GM21576 (cell line): ENCODE results near the gene PSTK.

Source experiments
- ATAC-seq: cut with Tn5 transposase; IDR thresholded peaks from one replicate; pipeline ENCODE4 v1.9.1; 2021; ENCODE audit warnings: mild to moderate bottlenecking, moderate library complexity; ENCODE audit not compliant: unreplicated experiment

Gene PSTK

GRCh38 chr10:123018531-123018930, 38.3 kb downstream of the PSTK start:
- ATAC-seq, result no peak

GRCh38 chr10:123019264-123019663, 39.1 kb downstream of the PSTK start:
- ATAC-seq, result no peak

GRCh38 chr10:123019941-123020703, 39.9 kb downstream of the PSTK start:
- no peak for ATAC-seq

GRCh38 chr10:123021517-123021916, 41.3 kb downstream of the PSTK start:
- ATAC-seq, result no peak

- no peak for ATAC-seq
These were observed 44.3 kb downstream of the PSTK start for GRCh38 chr10:123024540-123024939.

- no peak for ATAC-seq
These were observed 46.1 kb downstream of the PSTK start for GRCh38 chr10:123026302-123026701.

GRCh38 chr10:123027861-123028260, 47.7 kb downstream of the PSTK start:
- no peak for ATAC-seq

- no peak for ATAC-seq
These were observed 50.9 kb downstream of the PSTK start for GRCh38 chr10:123031124-123031523.

- ATAC-seq, result no peak
These were observed 54.1 kb downstream of the PSTK start for GRCh38 chr10:123034332-123034731.

GRCh38 chr10:123035467-123036086, 55.4 kb downstream of the PSTK start:
- ATAC-seq, result no peak

- ATAC-seq, result no peak
These were observed 58.8 kb downstream of the PSTK start for GRCh38 chr10:123038782-123039631.

GRCh38 chr10:123039632-123039930, 59.4 kb downstream of the PSTK start:
- no peak for ATAC-seq
